ENCODE measurements around the gene COX6B1.
"Not testable (repeated sequence)": the region's sequence is repeated elsewhere in the genome, so short reads cannot be mapped to it uniquely, and the experiment has no call there.

The COX6B1 gene

GRCh38 chr19:35666251-35666913 is 18.3 kb downstream of the COX6B1 start, which contains the start of gene UPK1A:
Gene UPK1A (plus strand): TSS chr19:35666517. CDS start chr19:35666813, 296 bp downstream.
- DNase-seq, result no peak

DNA sequence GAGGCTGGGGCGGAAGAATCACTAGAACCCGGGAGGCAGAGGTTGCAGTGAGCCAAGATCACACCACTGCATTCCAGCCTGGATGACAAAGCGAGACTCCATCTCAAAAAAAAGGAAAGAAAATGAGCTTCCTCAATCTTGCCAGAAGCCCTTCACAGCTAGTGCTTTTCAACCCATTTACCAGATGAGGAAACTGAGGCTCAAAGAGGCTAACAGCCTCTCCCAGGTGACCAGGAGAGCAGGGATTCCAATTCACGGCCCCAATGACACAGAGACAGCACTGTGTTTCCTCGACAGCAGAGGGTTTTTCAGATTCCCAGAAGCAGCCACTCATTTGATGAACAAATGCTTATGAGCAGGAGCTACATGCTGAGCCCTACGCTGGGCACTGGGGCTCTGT is 21.4 kb downstream of the COX6B1 start:
- no peak for DNase-seq

DNA sequence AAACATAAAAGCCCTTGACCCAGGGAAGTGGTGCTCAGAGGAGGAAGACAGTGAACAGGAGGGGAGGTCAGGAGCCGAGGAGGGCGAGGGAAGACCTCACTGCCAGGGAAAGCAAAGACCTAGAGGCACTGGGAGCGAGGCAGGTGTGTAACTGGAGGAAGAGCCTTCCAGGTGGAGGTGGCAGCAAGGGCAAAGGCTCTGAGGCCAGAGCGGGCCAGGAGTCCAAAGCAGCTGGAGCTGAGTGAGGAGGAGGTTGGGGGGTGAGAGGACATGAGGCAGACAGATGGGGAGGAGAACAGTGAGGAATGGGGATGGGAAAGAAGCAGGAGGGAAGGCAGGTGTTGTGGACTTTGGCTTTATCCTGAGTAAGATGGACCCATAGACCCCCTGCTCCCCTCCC is 21.9 kb downstream of the COX6B1 start:
- DNase-seq, result no peak

- DNase-seq, result no peak
These were observed 22.6 kb downstream of the COX6B1 start for GRCh38 chr19:35670686-35671085.

DNA sequence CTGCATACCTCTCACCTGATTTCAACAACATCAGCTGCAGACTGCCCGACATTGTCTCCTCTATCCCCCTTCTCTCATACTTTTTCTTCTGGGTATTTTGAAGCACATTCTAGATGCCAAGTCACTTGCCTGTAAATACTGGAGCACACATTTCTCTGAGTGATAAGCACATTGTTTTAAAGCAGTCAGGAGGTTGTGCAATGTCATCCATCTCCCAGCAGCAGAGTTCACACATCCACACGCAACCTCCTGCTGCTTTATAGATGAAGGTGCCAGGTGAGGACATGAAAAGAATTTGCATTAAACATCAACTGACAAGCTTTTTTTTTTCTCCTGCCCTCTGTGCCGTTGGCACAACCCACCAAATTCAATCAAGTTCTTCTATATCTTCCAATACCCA is 23.7 kb downstream of the COX6B1 start:
- DNase-seq, result no peak

DNA sequence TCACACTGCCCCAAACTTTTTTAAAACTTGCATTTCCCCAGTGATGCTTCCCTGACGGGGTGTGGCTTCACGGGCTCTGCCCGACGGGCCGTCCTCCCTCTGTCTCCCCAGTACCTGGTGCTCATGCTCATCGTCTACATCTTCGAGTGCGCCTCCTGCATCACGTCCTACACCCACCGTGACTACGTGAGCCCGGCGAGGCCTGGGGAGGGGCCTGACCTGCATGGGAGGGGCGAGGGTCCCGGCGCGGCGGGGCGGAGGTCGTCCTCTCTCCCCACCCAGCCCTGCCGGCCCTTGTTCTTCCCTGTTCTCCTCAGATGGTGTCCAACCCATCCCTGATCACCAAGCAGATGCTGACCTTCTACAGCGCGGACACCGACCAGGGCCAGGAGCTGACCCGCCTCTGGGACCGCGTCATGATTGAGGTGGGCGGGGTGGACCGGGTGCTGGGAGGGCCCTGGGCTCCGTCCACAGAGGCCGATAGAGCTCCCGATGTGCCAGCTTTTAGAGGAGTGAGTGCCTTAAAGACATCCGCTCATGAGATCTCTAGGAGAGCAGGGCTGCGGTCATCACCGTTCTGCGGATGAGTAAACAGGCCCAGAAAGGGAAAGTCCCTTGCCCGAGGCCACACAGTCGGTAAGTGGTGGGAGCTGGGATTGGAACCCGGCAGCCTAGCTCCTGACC is 25.1 kb downstream of the COX6B1 start:
- DNase-seq, result peak; percentile 25 to 45

DNA sequence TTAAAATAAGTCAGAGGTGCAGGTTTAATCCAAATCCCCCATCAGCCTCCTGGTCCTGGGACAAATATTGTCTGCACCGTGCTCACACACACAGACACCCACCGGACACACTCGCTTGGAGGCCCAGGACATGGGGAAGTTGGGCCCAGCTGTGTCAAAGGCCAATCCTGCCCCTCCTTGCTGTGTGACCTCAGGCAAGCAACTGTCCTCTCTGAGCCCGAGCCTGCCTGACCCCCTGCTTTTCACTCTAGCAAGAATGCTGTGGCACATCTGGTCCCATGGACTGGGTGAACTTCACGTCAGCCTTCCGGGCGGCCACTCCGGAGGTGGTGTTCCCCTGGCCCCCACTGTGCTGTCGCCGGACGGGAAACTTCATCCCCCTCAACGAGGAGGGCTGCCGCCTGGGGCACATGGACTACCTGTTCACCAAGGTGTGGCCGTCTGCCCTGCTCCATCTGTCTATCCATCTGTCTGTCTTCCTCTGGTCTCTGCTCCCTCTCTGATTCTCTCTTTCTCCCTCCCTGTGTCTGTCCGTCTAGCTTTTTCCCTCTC is 27.5 kb downstream of the COX6B1 start:
- DNase-seq, result no peak

GRCh38 chr19:35689836-35690235 is 41.7 kb downstream of the COX6B1 start:
- no peak for DNase-seq

DNA sequence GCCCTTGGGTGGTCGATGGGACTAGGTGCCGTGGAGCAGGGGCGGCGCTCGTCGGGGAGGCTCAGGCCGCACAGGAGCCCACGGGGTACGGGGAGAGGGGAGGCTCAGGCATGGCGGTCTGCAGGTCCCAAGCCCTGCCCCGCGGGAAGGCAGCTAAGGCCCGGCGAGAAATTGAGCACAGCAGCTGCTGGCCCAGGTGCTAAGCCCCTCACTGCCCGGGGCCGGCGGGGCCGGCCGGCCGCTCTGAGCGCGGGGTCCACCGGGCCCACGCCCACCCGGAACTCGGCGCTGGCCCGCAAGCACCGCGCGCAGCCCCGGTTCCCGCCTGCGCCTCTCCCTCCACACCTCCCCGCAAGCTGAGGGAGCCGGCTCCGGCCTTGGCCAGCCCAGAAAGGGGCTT is 43.0 kb downstream of the COX6B1 start:
- not testable (repeated sequence) for DNase-seq

DNA sequence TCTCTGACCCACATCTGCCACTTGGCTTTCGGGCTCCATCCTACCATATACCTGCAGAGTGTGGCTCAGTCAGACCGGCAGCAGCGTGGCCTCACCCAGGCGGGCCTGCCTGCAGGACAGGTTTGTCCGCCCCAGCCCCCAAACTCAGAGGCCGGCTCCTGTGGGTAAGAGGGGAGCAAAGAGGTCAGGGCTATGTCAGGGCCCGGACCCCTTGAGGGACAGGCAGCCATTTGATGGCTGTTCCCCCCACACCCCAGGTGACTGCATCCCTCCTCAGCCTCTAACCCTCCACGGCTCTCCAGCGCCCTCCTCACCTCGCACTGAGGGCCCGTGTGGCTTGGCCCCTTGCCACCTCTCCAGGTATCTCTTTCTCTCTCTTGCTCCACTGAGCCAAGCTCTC is 43.9 kb downstream of the COX6B1 start:
- DNase-seq, result no peak

DNA sequence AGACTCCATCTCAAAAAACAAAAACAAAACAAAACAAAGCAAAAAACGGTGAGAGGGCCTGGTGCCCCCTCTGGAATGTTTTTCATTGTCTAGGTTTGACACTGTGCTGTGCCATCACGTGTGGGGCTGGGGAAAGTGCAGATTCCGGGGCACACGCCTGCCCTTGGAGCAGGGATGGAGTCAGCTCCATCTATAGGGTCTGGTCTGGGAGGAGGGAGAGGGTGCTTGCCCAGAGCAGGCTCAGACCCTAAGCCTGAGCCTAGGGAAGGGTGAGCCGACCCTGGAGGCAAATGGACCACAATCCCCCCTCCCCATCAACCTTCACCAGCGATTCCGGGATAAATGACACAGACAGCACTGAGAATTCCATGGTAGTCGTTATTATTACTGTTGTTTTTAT is 45.3 kb downstream of the COX6B1 start:
- DNase-seq, result no peak

DNA sequence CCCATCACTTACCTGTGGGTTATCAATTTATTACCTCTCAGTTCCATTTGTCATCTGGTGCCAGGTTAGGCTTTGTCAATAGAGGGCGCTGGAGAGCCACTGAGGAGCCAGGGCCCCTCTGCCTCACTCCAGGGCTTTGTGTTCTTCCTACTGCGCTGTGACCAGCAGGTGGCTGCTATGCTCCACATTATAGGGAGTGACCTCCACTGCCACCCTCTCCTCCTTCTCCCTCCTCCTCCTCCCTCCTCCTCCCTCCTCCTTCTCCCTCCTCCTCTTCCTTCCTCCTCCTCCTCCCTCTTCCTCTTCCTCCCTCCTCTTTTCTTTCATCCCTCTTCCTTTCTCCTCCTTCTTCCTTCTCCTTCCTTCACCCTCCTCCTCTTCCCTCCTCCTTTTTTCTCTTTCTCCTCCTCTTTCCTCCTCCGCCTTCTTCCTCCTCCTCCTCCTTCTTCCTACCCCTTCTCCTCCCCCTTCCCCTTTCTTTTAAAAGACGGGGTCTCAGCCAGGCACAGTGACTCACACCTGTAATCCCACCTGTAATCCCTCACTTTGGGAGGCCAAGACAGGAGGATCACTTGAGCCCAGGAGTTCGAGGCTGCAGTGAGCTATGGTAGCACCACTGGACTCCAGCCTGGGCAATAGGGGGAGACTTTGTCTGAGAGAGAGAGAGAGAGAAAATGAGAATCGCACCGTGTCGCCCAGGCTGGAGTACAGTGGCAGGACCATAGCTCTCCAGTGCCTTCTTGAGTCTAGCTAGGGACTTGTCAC is 45.9 kb downstream of the COX6B1 start:
- peak; percentile 91 to 94 for DNase-seq

GRCh38 chr19:35695895-35696422 is 47.8 kb downstream of the COX6B1 start:
- no peak for DNase-seq

DNA sequence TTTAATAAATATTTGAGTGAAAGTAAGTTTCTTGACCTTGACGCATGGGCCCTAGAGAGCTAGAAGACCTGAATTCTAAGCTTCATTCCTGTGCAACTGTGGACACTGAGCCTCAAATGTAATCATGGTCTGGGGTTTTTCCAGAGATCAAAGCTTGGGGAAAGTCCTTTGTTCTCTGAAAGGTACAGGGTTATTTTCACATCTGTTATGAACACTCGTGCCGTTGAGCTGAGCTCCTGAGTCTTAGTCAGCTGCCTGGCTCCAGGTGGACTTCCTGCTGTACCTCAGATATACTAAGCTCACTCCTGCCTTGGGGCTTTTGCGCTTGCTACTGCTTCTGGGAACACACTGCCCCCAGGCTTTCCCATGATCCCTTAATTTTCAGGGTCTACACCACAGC is 48.7 kb downstream of the COX6B1 start:
- DNase-seq, result no peak

DNA sequence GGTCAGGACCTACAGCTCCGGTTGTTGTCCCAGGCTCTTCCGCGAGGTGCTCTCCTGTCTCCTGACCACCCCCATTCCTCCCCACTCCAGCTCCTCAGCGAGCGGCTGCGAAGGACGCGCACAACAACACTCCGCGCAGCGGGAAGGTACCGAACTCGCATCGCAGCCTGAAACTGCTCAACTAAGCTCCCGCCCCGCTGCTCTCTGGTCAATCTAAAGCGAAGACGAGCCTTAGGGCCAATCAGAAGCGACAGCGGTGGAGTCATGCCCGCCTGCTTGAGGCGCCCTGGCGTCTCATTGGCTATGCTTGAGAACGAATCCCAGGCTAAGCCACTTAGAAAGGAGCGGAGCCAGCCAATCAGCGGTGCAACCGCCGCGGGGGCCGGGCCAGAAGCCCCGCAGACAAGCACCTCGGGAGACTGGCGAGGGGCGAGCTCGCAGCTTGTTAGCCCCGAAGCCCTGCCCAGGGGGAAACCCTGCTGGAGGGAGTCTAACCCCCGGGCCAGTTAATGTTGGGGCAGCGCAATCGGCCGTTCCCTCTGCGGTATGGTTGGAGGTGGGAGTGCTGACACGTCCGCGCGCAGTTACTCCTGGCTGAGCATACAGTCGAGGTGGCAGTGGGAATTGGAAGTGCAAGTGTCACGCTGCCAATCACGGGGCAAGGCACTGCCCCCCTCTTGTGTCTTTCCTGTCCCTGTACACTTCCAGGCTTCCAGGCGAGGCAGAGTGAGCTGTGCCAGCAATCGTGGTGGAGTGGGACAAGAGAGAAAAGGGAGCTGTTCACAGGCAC is 54.3 kb downstream of the COX6B1 start:
- DNase-seq, result peak; percentile 96 to 97

GRCh38 chr19:35703343-35703742 is 55.2 kb downstream of the COX6B1 start:
- DNase-seq, result no peak

DNA sequence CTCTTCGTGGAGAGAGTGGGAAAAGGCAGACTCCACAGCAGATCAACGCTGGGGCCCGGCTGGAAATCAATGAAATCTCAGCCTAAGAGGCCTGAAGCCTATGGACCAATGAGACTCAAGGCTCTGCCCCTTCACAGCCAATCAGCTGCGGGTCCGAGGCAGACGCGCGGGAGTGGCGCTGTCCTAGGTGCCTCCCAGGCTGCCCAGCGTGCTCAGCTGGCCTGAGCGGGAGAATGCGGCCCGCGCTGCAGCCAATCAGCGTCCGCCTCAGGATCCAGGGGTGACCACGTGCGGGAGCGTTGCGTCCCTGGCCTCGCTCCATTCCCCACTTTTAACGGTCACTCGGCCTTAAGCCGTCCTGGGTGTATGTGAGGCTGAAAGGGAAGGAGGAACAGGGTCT is 56.1 kb downstream of the COX6B1 start, which contains the start of gene ZBTB32:
TSS of gene ZBTB32 (plus strand) at position 341 of the 400 bp plus-strand sequence. CDS start 10,069 bp downstream, outside the sequence.
- DNase-seq, result no peak
